DND-41 (cell line): ENCODE data around the gene NOPCHAP1.

Source experiments
- ATAC-seq: fragments of 200-7000 bp; cut with Tn5 transposase; 3 replicates; pipeline ENCODE4 v1.9.1; 2021; ENCODE audit warnings: low read depth; ENCODE audit not compliant: insufficient read depth
- DNase-seq: peaks from one replicate; pipeline ENCODE4 v3.0.0-alpha.2; 2020
- H2AFZ ChIP-seq: 2 replicates; pipeline ENCODE4 v1.6.0; 2012; ENCODE audit warnings: low read depth, low read length
- H3K27ac ChIP-seq: 2 replicates; pipeline ENCODE4 v1.5.1; 2012; ENCODE audit warnings: low read length, inconsistent platforms
- H3K27me3 ChIP-seq: fragments of 200-600 bp; sonication (generic); 2 replicates; pipeline ENCODE4 v1.6.0; 2012; ENCODE audit warnings: low read length, mild to moderate bottlenecking, inconsistent platforms; ENCODE audit not compliant: insufficient read depth, poor library complexity
- H3K36me3 ChIP-seq: 2 replicates; pipeline ENCODE4 v1.5.1; 2012; ENCODE audit warnings: low read length, inconsistent platforms; ENCODE audit not compliant: insufficient read depth
- H3K4me1 ChIP-seq: 2 replicates; pipeline ENCODE4 v1.5.1; 2012; ENCODE audit warnings: mild to moderate bottlenecking, low read length; ENCODE audit not compliant: insufficient read depth
- H3K4me2 ChIP-seq: 2 replicates; pipeline ENCODE4 v1.6.0; 2012; ENCODE audit warnings: mild to moderate bottlenecking, moderate library complexity, low read length, inconsistent platforms; ENCODE audit not compliant: insufficient read depth
- H3K4me3 ChIP-seq, 2 experiments: fragments of 200-600 bp in 1 of 2; shearing (Covaris generic) in 1 of 2; 2 replicates each; pipeline ENCODE4 v1.5.1; 2012 to 2016; ENCODE audit warnings: inconsistent platforms in 2 of 2, low read length in 2 of 2, mild to moderate bottlenecking in 2 of 2, low read depth in 1 of 2, moderate library complexity in 1 of 2
- H3K79me2 ChIP-seq: 2 replicates; pipeline ENCODE4 v1.6.0; 2012; ENCODE audit warnings: low read length, inconsistent platforms; ENCODE audit not compliant: insufficient read depth
- H3K9ac ChIP-seq: 2 replicates; pipeline ENCODE4 v1.6.0; 2012; ENCODE audit warnings: low read depth, mild to moderate bottlenecking, inconsistent platforms, low read length, moderate library complexity
- H3K9me3 ChIP-seq: 2 replicates; pipeline ENCODE4 v1.5.1; 2012; ENCODE audit warnings: low read length, moderate library complexity, mild to moderate bottlenecking, inconsistent platforms; ENCODE audit not compliant: insufficient read depth, severe bottlenecking
- H4K20me1 ChIP-seq: 2 replicates; pipeline ENCODE4 v1.6.0; 2012; ENCODE audit warnings: low read length; ENCODE audit not compliant: insufficient read depth
- EZH2 ChIP-seq: IDR thresholded peaks from 3 replicates; pipeline ENCODE4 v1.6.1; 2012; ENCODE audit warnings: borderline replicate concordance, low read depth, mild to moderate bottlenecking, moderate library complexity, low read length, inconsistent platforms; ENCODE audit not compliant: severe bottlenecking
- TF ChIP-seq, protein P1 (sequence below): IDR thresholded peaks from 2 replicates; pipeline ENCODE4 v1.5.1; 2012; ENCODE audit warnings: borderline replicate concordance, low read length, moderate library complexity, mild to moderate bottlenecking; ENCODE audit not compliant: poor library complexity, severe bottlenecking; ENCODE audit errors: extremely low read depth

Gene NOPCHAP1, protein sequence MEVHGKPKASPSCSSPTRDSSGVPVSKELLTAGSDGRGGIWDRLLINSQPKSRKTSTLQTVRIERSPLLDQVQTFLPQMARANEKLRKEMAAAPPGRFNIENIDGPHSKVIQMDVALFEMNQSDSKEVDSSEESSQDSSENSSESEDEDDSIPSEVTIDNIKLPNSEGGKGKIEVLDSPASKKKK

DNA sequence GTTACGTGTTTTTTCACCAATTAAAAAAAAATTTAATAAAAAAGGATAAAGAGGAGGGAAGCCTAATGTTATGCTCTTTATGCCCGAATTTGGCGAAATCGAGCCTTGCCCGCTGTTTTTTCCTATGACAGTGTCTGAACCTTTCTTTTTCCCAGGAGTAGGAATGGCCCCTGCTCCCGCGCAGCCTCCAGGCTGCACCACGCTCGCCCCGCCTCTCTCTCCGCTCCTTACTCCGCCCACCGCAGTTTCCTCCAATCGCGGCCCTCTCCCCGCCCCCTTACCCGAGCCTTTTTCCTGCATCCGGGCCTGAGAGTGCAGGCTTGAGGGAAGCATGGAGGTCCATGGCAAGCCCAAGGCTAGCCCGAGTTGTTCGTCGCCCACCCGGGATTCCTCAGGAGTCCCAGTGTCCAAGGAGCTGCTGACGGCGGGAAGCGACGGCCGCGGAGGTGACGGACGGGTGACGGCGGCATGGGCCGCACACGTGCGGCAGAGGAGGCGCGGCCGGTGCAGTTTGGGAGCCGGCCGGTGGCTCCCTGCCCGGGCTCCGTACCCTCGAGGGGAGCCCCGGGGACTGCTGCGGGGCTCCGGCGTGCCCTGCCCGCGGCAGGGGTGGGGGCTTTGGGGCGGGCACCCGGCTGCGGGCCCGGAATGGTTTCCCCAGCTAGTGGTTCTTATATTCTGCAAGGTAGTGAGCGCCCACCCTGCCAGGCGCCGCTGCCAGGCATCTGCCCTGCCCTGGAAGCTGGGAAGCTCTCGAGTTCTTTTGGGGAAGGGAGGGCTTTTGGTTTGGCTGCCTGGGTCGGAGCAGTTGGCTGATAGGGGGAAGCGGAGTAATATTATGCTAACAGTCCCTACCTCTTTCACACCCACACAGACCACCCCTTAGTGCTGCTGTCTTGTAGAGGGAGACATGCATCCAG is at the start of gene NOPCHAP1:
Gene NOPCHAP1 (plus strand): TSS at position 295 of the 920 bp plus-strand sequence. CDS start 37 bp downstream, at position 332.
- H3K27ac ChIP-seq = peak within 1 kb of the TSS; percentile 72
- peak; percentile 94 for DNase-seq
- peaks cover 26% of the 10 kb centered on the region for H3K4me1 ChIP-seq
- peaks cover 30% of the 10 kb centered on the region; the same call in 1 of the 2 replicates for H3K36me3 ChIP-seq
- peaks cover 22% of the 10 kb centered on the region for H3K79me2 ChIP-seq
- no peaks in the 10 kb centered on the region for H3K9me3 ChIP-seq
- H2AFZ ChIP-seq = peak within 1 kb of the TSS; percentile 97
- H3K4me2 ChIP-seq = peak within 1 kb of the TSS; percentile 79
- H3K27me3 ChIP-seq = no peaks in the 10 kb centered on the region
- H3K9ac ChIP-seq = peak within 1 kb of the TSS; percentile 75
- H3K4me3 ChIP-seq = peak within 1 kb of the TSS; percentile 71 to 91
- peak; percentile 99 for ATAC-seq
- no peak for TF ChIP-seq EZH2
- TF ChIP-seq, protein P1, sequence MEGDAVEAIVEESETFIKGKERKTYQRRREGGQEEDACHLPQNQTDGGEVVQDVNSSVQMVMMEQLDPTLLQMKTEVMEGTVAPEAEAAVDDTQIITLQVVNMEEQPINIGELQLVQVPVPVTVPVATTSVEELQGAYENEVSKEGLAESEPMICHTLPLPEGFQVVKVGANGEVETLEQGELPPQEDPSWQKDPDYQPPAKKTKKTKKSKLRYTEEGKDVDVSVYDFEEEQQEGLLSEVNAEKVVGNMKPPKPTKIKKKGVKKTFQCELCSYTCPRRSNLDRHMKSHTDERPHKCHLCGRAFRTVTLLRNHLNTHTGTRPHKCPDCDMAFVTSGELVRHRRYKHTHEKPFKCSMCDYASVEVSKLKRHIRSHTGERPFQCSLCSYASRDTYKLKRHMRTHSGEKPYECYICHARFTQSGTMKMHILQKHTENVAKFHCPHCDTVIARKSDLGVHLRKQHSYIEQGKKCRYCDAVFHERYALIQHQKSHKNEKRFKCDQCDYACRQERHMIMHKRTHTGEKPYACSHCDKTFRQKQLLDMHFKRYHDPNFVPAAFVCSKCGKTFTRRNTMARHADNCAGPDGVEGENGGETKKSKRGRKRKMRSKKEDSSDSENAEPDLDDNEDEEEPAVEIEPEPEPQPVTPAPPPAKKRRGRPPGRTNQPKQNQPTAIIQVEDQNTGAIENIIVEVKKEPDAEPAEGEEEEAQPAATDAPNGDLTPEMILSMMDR = no peak
- no peaks in the 10 kb centered on the region for H4K20me1 ChIP-seq

DNA sequence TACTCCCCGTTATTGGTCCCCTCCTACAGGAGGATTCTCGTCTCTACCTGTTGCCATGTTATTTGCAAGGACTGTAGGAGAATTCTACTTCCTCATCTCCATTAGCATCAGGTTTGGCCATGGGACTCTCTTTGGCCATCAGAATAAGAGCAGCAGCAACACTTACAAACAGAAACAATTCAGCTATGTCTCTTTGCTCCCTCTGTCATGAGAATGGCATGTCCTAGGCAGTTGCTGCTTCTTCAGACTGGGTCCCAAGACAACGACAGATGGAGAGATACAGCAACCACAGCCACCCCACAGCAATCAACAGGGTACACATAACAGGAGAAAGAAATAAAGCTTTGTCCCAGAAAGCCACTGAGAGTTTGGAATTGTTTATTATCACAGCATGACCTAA is 47.7 kb upstream of the NOPCHAP1 start:
- no peak overlapping the region for H3K27ac ChIP-seq
- H3K4me1 ChIP-seq = no peaks in the 10 kb centered on the region
- H3K9me3 ChIP-seq = peaks cover 1% of the 10 kb centered on the region
- no peaks in the 10 kb centered on the region for H3K79me2 ChIP-seq
- no peak overlapping the region for H2AFZ ChIP-seq
- no peak overlapping the region for H3K4me3 ChIP-seq
- DNase-seq (no peak), ATAC-seq (peak; percentile 54; the same call in 2 of the 3 replicates)
- no peaks in the 10 kb centered on the region for H4K20me1 ChIP-seq
- no peak overlapping the region for H3K4me2 ChIP-seq
- H3K36me3 ChIP-seq = no peaks in the 10 kb centered on the region
- TF ChIP-seq, protein P1 = no peak
- TF ChIP-seq EZH2 = no peak
- no peak overlapping the region for H3K9ac ChIP-seq
- no peaks in the 10 kb centered on the region for H3K27me3 ChIP-seq

DNA sequence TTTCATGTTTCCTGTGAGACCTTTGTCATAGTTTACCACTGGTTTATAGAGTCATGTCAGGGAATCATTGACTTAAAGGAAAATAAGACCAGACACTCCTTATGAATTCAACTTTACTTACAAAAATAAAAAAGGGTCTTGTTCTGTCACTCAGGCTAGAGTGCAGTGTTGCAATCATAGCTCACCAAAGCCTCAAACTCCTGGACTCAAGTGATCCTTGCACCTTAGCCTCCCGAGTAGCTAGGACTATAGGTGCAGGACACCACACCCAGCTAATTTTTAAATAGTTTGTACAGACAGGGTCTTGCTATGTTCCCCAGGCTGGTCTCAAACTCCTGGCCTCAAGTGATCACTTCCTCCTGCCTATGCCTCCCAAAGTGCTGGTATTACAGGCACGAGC is 47.0 kb upstream of the NOPCHAP1 start:
- no peak overlapping the region for H3K27ac ChIP-seq
- ATAC-seq (no peak), DNase-seq (no peak)
- no peaks in the 10 kb centered on the region for H3K4me1 ChIP-seq
- peaks cover 4% of the 10 kb centered on the region for H3K9me3 ChIP-seq
- H3K27me3 ChIP-seq = no peaks in the 10 kb centered on the region
- no peaks in the 10 kb centered on the region for H3K79me2 ChIP-seq
- H3K9ac ChIP-seq = no peak overlapping the region
- H3K36me3 ChIP-seq = no peaks in the 10 kb centered on the region
- H4K20me1 ChIP-seq = no peaks in the 10 kb centered on the region
- no peak overlapping the region for H3K4me3 ChIP-seq
- H2AFZ ChIP-seq = no peak overlapping the region
- TF ChIP-seq EZH2 = no peak
- TF ChIP-seq, protein P1 = no peak
- H3K4me2 ChIP-seq = no peak overlapping the region
